GM04504 (cell line): ENCODE results near the gene SFMBT1.
A peak's percentile ranks its signal among the peaks of the same experiment; 100 is the strongest.

Experiments
- DNase-seq: peaks from one replicate; pipeline ENCODE4 v3.0.0-alpha.2; 2012; ENCODE audit warnings: low read depth

The SFMBT1 gene

DNA sequence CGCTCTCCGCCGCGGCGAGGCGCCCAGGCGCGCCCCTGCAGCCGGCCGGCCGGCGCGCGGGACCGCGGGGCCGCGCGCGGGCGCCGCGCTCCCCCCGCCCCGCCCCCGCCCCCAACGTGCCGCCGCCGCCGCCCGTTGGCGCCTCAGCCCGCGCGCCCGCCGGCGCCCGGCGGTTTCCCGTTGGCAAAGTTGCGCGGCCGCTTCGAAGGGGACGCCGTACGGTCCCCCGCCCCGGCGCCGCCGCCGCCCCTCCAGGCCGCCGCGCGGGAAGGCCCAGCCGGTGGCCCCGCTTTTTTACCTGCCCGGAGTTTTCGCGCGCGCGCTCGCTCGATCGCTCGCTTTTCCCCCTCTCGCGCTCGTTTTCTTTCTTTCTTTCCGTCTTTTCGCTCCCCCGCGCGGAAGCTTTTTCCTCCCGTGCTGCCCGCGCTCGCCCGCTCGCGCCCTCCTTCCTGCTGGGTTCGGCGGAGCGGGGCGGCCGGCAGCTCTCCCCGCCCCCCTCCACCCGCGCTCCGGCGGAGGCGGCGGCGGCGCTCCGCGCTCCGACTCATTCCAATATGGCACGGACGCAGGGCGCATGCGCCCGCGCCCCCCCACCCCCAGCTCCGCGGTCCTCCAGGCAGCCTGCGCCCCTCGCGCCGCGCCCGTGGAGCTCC, at the start of gene SFMBT1:
SFMBT1 (minus strand) TSS at position 556 of the 653 bp plus-strand sequence. CDS start 76,945 bp downstream, outside the sequence.
- DNase-seq, result no peak

DNA sequence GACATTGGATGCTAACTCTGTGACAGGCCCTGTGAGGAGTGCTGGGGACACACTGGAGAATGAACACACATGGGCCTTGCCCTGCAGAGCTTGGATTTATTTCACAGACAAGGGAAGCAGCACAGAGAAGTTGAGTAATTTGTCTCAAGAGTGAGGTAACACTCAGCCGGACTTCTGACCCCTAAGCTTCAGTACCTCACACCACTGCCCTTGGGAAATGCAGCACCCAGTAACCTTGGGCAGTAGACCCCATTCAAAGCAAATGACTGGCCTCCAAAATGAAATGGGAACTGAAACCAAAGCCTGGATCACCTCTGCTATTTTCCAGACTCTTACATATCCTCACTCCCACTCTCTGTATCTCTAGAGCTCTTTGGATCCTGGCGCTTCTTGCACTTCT, 47.1 kb upstream of the SFMBT1 start:
- no peak for DNase-seq

- DNase-seq, result no peak
These were observed 46.3 kb upstream of the SFMBT1 start for GRCh38 chr3:53092216-53092615.

- DNase-seq, result no peak
These were observed 45.1 kb upstream of the SFMBT1 start for GRCh38 chr3:53091011-53091410.

GRCh38 chr3:53089511-53089910, 43.6 kb upstream of the SFMBT1 start:
- DNase-seq, result no peak

DNA sequence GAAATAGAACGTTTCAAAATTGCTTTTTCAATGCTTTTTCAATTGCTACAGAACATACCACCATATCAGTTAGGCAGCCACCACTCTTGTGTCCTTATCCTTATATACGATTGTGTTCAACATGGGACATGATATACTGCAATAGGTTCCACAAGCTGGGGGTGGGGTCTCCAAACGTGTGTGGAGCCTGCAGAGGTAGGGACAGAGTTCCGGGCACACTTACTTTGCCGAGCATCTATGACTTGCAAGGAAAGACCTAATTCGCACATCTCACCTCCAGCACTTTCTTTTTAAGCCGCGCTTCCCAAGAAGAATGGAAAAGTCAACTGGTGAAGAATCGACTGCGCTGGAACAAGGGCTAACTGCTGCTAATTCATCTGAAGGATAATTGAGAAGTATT, 39.6 kb upstream of the SFMBT1 start:
- no peak for DNase-seq

GRCh38 chr3:53084310-53085001, 38.6 kb upstream of the SFMBT1 start:
- no peak for DNase-seq

DNA sequence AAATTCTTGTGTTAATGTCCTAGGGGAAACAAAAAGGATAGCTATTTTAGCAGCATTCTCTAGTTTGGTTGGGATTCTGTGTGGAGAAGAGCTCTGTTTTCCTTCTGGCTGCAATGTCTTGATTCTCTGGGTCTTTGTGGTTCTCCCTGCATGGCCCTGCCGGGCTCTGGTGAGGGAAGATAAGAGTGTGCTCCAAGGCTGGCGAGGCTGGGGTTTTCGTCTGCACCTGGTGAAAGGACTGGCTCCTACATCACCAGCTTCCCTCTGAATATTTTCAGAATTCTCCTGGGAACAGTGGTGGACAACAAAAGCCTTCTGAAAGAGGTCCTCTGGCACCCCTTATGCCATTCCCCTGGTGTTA, 38.1 kb upstream of the SFMBT1 start:
- DNase-seq, result no peak

GRCh38 chr3:53083521-53083920, 37.6 kb upstream of the SFMBT1 start:
- peak; percentile 69 for DNase-seq

DNA sequence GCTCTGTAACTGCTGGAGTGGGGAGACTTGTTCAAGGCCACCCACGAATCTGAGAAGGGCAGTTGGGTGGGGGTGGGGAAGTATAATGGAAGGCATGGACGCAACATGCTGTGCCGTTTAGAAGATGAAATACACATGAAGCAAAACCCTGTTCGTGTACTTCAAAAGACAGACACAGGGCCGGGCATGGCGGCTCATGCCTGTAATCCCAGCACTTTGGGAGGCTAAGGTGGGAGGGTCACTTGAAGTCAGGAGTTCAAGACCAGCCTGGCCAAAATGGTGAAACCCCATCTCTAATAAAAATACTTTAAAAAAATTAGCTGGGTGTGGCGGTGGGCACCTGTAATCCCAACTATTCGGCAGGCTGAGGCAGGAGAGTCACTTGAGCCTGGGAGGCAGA, 36.9 kb upstream of the SFMBT1 start:
- no peak for DNase-seq

DNA sequence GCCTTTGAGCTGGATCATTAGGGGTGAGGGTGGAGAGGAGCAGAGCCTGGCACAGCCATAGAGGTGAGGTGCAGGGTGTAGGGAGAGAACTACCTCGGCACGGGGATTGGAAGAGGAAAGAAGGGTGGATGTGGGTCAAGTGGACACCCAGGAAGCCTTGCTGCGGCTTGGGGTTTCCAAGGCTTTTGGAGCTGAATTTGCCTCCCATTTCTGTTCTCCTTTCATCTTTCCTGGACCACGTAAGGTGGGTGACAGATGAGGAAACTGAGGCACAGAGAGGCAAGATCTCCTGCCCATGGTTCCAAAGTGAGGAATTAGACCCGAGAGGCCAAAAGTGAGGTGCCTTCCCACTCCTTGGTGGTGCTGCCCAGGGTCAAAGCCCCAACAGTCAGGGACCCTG, 35.4 kb upstream of the SFMBT1 start:
- no peak for DNase-seq

DNA sequence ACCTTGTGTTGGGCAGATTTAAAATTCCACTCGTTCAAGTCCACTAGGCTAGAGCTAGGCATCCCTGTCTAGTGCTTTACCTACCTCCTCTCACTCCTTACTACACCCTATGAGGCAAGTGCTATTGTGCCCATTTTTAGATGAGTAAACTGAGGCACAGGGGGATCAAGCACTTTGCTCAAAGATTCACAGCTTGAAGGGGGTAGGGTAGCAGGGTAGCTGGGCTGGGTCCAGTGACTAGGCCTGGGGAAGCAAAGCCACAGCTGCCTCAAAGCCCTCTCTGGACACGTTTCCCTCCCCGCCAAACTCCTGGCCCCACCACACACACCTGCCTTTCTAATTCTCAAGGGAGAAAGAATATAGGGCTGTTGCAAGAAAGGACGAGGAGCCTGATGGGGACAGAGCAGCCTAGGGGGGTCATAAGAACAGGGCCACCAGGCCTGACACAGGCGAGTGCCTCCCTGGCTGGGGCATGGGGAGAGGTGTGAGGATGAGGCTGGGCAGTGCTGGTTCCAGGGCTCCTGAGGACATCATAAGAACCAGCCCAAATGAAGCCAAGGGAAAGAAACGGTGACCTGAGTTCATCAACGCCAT, 34.8 kb upstream of the SFMBT1 start:
- DNase-seq, result no peak

- no peak for DNase-seq
These were observed 34.1 kb upstream of the SFMBT1 start for GRCh38 chr3:53079791-53080555.

- no peak for DNase-seq
These were observed 33.3 kb upstream of the SFMBT1 start for GRCh38 chr3:53079147-53079546.

DNA sequence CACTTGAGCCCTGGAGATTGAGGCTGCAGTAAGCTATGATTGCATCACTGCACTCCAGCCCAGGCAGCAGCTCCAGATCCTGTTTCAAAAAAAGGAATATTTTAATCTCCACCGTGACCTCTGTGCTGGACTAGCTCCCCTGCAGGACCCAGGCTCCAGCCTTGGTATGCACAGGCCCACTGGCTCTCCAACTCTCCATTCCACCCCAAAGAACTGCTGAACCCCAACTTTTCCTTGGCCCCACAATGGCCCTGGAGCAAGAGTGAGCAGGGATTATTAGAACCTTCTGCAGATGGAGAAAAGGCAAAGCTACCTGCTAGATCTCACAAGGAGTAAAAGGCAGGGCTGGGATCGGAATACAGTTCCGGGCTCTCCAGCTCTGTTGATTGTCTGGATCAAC, 32.8 kb upstream of the SFMBT1 start:
- DNase-seq, result no peak

GRCh38 chr3:53077476-53078220, 31.8 kb upstream of the SFMBT1 start:
- no peak for DNase-seq

GRCh38 chr3:53075743-53076140, 29.9 kb upstream of the SFMBT1 start:
- DNase-seq, result no peak

DNA sequence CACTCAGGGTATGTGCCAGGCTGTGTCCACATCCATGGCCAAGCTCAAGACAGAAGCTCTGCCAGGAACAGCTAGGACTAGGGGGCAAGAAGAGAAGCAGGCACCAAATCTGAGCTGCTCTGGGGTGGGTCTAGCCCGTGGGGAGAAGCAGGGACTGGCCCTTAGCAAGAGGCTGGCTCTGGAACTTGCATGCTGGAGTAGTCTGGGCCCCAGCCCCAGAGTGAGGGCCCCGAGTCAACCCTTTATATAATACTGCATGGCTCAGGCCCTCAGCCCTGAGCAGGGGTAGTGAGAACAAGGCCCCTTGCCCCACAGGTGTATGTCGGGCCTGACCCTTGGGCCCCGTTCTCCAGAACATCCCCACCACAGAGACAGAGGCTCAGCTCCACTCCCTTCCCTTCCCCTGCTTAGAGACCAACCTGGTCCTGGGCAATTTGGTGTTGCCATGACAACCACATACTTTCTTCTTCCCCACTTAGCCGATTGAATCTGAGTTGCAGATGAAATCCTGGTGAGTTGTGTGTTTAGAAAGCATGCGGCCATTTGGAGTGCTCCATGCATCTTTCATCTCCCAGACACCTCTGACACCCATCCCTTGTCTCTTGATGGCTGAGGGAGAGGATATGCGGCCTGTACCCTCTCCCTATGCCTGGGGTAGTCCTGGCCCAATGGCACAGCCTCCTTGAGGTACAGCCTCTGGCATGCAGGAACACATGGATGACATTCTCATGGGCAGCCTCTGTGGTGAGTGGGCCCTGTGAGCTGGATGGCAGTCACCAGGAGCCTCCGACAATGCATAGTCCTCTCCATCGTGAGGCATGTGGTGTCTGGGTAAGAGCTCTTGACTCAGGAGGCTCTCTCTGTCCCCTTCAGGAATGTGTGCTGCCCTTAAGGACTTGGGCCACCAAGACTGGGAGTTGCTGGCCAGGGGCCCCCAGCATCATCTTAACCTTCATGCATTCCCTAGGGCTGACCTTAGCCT, 29.2 kb upstream of the SFMBT1 start:
- no peak for DNase-seq

- DNase-seq, result no peak
These were observed 28.5 kb upstream of the SFMBT1 start for GRCh38 chr3:53074366-53074696.

GRCh38 chr3:53073553-53074365, 27.9 kb upstream of the SFMBT1 start:
- DNase-seq, result no peak
